Bronchial smooth muscle cell (primary cell): ENCODE results near the gene PSMC2. TPM values are rescaled to one million over a fixed set of nuclear protein-coding genes. Genes with fewer than 3 reads are reported as not detected.

Experiments used
- total RNA-seq: library from RNA; depleted of rRNA; stranded (reverse); fragments of >200 nt; gene quantifications from 2 replicates; pipeline ENCODE4 v1.2.1, GENCODE V29; 2014

Gene PSMC2
- 183 and 228 TPM in 2 replicates for total RNA-seq

DNA sequence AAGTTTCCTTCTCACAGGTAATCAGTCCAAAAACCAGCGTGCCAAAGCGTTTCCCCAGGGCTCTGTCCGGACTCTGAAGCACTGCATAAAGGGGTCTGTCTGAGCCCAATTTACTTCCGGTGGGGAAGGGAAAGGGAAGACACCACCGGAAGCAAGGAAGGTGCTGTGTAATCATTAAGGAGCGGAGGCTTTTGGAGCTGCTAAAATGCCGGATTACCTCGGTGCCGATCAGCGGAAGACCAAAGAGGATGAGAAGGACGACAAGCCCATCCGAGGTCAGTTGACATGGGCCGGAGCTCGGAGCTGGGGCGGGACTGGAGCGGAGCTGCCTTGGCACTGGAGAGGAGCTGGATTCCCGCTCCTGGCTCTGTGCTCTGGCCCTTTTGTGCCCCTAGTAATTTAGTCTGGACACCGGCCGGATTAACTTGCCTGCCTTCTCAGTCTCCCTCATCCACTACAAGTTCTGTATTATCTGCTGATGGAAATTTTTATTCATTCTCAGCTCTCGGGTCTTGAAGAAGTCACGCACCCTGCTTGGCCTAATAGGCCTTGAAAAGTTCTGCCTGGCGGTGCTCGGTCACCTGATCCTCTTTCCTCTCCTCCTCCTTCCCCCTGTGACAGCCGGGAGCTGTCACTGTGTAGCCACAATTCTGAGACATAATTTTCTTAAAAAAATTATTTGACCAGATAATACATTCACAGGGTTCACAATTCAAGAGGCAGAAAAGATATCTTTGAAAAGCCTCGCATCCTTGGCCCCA is at the start of gene PSMC2:
Gene PSMC2, plus strand, starts transcription at position 137 of the 761 bp plus-strand sequence. Its CDS starts 69 bp downstream, at position 206.

DNA sequence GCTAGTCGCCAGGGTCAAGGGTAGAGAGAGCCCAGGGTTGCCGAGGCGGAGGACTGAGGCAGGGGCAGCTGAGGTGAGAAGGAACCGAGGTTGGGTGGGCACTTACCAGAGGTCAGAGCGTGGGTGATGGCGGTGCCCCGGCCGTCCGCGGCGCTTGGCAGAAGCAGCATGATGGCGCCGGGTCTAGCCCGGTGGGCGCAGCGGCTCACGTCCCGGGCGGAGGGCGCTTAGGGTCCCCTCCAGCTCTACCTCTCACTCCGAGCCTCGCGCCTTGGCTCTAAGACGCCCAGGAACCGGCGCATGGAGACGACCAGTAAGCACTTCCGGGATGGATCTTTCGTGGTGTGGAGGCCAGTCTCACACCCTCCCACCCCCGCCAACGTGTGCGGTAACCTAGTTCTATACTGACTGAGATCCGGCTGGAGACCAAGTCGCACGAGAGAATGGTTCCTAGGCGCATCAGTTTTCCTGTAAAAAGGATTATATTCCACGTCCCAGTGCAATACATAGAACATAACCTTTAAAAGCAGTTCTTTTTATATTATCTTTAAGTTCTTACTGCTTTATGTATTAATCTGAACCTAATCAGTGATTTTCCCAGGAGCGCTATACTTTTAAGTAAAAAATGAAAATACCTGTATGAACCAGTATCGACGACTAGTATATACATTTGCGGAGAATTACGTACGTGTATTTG is 2.8 kb upstream of the PSMC2 start, which contains the start of gene DNAJC2:
Gene DNAJC2, minus strand, starts transcription at position 315 of the 697 bp plus-strand sequence. Its CDS starts 145 bp downstream, at position 170.

Other genes with a start within 250 kb of the PSMC2 start
- gene NAPEPLD, start 198.5 kb upstream of the PSMC2 start, total RNA-seq, result 12.7 and 18.9 TPM in 2 replicates
- 75.5 and 78.0 TPM in 2 replicates for gene PMPCB, start 50.2 kb upstream of the PSMC2 start, total RNA-seq
- 10.0 and 15.4 TPM in 2 replicates for gene DNAJC2, start 2.9 kb upstream of the PSMC2 start, total RNA-seq
- gene SLC26A5, start 98.6 kb downstream of the PSMC2 start, total RNA-seq, result under 0.01 TPM in 1 of 2 replicates, not detected in the other